Erythroblast (primary cell): ENCODE measurements around the gene PCSK7.

ENCODE experiments used
- GATA1 ChIP-seq: IDR thresholded peaks from 2 replicates; pipeline ENCODE4 v1.6.1; 2011; ENCODE audit warnings: low read depth, mild to moderate bottlenecking, control low read depth, low read length, moderate library complexity
- POLR2A ChIP-seq: IDR thresholded peaks from 2 replicates; pipeline ENCODE4 v1.6.1; 2011; ENCODE audit warnings: mild to moderate bottlenecking, low read length

GRCh38 chr11:117180020-117180419, 51.9 kb downstream of the PCSK7 start:
- TF ChIP-seq POLR2A (no peak), GATA1 (no peak)
